Type B pancreatic cell (in vitro differentiated cells): ENCODE results near the gene THAP9. TPM values are rescaled to one million over a fixed set of nuclear protein-coding genes. Genes with fewer than 3 reads are reported as not detected.

Experiments
- DNase-seq: peaks from one replicate; pipeline ENCODE4 v3.0.0; 2021; ENCODE audit warnings: mixed read lengths; ENCODE audit not compliant: unreplicated experiment; ENCODE audit errors: extremely low spot score
- H3K27ac Mint-ChIP-seq: 2 replicates; pipeline ENCODE4 v1.8.0; 2021; ENCODE audit warnings: mild to moderate bottlenecking, mixed read lengths
- H3K27me3 Mint-ChIP-seq: 2 replicates; pipeline ENCODE4 v1.8.0; 2021; ENCODE audit warnings: mixed read lengths
- H3K36me3 Mint-ChIP-seq: 2 replicates; pipeline ENCODE4 v1.8.0; 2021; ENCODE audit warnings: mixed read lengths
- H3K4me1 Mint-ChIP-seq: one replicate; pipeline ENCODE4 v1.8.0; 2021; ENCODE audit warnings: mixed read lengths; ENCODE audit not compliant: unreplicated experiment
- H3K4me3 Mint-ChIP-seq: 2 replicates; pipeline ENCODE4 v1.8.0; 2021; ENCODE audit warnings: mild to moderate bottlenecking, mixed read lengths
- H3K9me3 Mint-ChIP-seq: 2 replicates; pipeline ENCODE4 v1.8.0; 2021; ENCODE audit warnings: mixed read lengths
- total RNA-seq: library from RNA; stranded (reverse); gene quantifications from 2 replicates; pipeline ENCODE4 v1.2.1, GENCODE V29; 2021; ENCODE audit warnings: low replicate concordance
- TF ChIP-seq, protein P1 (sequence below): fragments of 200-600 bp; sonication (generic); conservative IDR thresholded peaks from 2 replicates; pipeline ENCODE4 v1.5.0; 2021; ENCODE audit warnings: antibody characterized with exemption, mild to moderate bottlenecking

THAP9 gene
- total RNA-seq, 1 donor from 2014 or later, result 8.4 TPM

DNA sequence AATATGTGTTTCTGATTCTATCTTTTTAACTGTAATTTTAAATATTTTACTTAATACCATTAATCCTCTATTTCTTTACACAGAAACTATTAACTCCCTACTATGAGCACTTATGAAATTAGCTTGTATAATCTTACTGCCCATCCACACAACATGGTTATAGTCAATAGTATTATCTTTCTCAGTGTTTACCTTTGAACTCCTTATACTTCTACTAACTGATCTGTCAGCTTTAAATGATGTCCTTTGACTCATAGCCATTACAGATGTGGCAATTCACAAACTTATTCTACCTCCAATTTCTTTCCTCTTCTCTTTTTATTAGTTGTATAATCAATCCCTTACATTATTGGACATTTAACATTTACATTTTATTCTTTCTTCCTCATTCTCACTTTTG is 15.1 kb upstream of the THAP9 start:
- Mint-ChIP-seq H3K27me3 (no peaks in the 10 kb centered on the region), H3K27ac (peak overlapping the region; percentile 5)

DNA sequence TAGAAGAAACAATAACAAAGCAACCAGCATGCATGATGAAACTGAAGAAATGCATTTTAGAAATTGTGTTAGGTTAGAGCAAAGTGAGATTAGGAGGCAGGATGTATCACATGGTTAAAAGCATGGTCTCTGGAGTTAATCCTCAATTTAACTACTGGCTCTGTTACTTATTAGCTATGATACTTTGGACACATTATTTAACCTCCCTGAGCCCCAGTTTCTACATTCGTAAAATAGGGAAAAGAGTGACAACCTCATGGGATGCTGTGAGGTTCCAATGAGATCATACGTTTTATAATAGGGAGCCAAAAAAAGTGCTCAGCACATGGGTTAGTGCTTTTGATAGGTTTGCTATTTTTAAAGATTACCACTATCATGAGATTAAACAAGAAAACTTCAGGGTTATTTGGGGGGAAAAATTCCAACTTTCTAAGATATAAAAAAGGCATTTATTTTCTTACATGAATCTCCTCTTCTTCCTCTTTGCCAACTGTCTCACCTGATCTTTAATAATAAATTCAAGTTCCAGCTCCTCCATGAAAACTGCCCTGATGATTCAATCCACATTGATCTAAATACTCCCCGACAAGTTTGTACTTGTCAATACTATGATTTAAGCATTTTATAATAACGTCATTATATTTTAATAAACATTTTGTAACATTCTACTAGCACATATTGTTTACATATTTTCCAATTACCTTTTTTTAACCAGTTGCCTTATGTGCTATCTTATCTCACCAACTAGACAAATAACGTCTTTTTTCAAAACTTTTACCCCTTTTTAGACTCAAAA is 14.2 kb upstream of the THAP9 start:
- Mint-ChIP-seq H3K4me1 (peaks cover 29% of the 10 kb centered on the region), H3K9me3 (no peaks in the 10 kb centered on the region), H3K4me3 (peak overlapping the region; percentile 39), H3K27me3 (no peaks in the 10 kb centered on the region), H3K36me3 (peaks cover 16% of the 10 kb centered on the region), H3K27ac (peak overlapping the region; percentile 5)
- DNase-seq, result no peak
- TF ChIP-seq, protein P1, sequence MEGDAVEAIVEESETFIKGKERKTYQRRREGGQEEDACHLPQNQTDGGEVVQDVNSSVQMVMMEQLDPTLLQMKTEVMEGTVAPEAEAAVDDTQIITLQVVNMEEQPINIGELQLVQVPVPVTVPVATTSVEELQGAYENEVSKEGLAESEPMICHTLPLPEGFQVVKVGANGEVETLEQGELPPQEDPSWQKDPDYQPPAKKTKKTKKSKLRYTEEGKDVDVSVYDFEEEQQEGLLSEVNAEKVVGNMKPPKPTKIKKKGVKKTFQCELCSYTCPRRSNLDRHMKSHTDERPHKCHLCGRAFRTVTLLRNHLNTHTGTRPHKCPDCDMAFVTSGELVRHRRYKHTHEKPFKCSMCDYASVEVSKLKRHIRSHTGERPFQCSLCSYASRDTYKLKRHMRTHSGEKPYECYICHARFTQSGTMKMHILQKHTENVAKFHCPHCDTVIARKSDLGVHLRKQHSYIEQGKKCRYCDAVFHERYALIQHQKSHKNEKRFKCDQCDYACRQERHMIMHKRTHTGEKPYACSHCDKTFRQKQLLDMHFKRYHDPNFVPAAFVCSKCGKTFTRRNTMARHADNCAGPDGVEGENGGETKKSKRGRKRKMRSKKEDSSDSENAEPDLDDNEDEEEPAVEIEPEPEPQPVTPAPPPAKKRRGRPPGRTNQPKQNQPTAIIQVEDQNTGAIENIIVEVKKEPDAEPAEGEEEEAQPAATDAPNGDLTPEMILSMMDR, result no peak

More for the DNA sequence above, 15.1 kb upstream of the THAP9 start:
- Mint-ChIP-seq H3K36me3 (peaks cover 22% of the 10 kb centered on the region), H3K4me3 (peak overlapping the region; percentile 39), H3K4me1 (peaks cover 30% of the 10 kb centered on the region), H3K9me3 (no peaks in the 10 kb centered on the region)
- TF ChIP-seq, protein P1, result no peak
- DNase-seq, result no peak

DNA sequence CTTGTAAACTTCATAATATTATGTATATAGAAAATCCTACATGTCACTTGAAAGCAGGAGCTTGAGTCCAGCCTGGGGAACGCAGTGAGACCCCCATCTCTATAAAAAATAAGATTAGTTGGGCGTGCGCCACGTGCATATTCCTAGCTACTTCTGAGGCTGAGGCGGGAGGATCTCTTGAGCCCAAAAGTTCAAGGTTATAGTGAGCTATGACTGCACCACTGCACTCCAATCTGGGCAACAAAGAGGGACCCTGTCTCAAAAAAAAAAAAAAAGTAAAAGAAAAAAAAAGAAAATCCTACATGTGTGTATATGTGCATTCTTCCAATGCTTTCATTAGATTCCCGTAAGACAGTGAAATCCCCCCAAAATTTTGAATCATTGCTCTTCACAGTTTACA is 11.2 kb upstream of the THAP9 start:
- Mint-ChIP-seq H3K27ac (peak overlapping the region; percentile 97), H3K4me1 (peaks cover 36% of the 10 kb centered on the region), H3K36me3 (peaks cover 15% of the 10 kb centered on the region), H3K4me3 (peak overlapping the region; percentile 95), H3K9me3 (no peaks in the 10 kb centered on the region), H3K27me3 (no peaks in the 10 kb centered on the region)
- no peak for DNase-seq
- TF ChIP-seq, protein P1, result no peak

DNA sequence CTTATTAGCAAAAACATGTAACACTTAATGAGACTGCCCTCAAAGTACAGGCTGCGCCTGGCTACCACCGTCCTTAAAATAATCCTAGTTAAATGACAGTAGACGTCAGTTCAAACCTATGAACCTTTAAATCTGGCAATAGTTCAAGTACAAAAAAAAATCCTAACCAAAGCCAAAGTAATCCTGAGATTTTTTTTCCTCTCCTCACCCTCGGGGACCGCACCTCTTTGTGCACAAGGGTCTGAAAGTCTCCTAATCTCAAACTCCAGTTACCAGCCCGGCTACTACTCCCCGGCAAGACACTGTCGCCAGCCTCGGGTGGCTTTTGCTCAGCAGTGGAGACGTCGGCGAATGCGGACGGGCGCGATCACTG is 10.0 kb upstream of the THAP9 start:
- peaks cover 18% of the 10 kb centered on the region for H3K36me3 Mint-ChIP-seq

DNA sequence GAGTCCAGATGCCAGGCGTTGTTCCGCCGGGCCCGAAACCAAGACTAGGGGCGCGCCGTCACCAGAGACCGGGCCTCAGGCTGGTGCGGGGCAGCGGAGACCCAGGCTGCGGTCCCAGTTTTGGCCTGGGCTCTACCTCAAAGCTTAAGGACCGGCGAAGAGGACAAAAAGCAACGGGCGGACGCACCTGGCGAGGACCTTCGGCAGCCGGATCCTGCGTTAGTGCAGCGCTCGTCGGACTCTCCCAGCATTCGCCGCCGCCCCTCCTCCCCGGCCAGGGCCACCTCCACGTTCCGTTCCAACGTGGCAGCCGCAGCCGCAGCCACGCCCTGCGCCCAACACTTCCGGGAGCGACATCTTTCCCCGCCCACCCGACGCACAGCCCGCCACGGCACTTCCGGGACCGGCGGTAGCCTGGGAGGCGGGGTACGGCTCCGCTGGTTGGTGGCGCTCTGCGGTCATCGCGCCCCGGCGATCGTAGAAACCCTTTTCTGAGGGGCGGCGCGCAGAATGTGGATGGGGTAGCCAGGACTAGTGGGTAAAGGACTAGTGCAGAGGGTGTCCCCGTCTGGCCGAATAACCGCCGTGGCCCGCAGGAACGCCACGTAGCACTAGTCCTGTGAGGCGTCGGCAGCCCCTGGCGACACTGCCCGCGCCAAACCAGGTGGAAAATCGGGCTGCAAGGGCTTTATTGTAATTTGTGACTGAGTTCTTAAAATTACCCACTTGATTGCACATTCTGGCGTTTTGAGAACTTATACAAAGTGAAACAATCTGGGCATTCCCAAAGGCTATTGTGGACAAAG is 9.4 kb upstream of the THAP9 start, which contains the start of gene SEC31A:
Gene SEC31A, minus strand, starts transcription at position 253 of the 806 bp plus-strand sequence. CDS start 9,217 bp downstream, outside the sequence.
- Mint-ChIP-seq H3K4me1 (peaks cover 25% of the 10 kb centered on the region), H3K36me3 (peaks cover 21% of the 10 kb centered on the region)
- TF ChIP-seq, protein P1, result no peak

More for the DNA sequence above, 10.0 kb upstream of the THAP9 start:
- H3K27ac Mint-ChIP-seq, result peak overlapping the region; percentile 97
- DNase-seq, result no peak
- H3K9me3 Mint-ChIP-seq, result no peaks in the 10 kb centered on the region
- no peaks in the 10 kb centered on the region for H3K27me3 Mint-ChIP-seq
- TF ChIP-seq, protein P1, result no peak
- H3K4me3 Mint-ChIP-seq, result peak overlapping the region; percentile 95
- peaks cover 30% of the 10 kb centered on the region for H3K4me1 Mint-ChIP-seq

More for the DNA sequence above, 9.4 kb upstream of the THAP9 start, which contains the start of gene SEC31A:
- no peaks in the 10 kb centered on the region for H3K27me3 Mint-ChIP-seq
- peak within 1 kb of the TSS; percentile 97 for H3K27ac Mint-ChIP-seq
- peak within 1 kb of the TSS; percentile 95 for H3K4me3 Mint-ChIP-seq
- no peaks in the 10 kb centered on the region for H3K9me3 Mint-ChIP-seq
- DNase-seq, result peak; percentile 95
